ENCODE measurements around the gene RAB22A. TPM values are rescaled to one million over a fixed set of nuclear protein-coding genes. Genes with fewer than 3 reads are reported as not detected.

The RAB22A gene
- total and polyA plus RNA-seq, 2 donors (not counting 3 experiments of a cell fraction or from before 2014, with no cell fraction given): 8.6 to 16.3 TPM

- dilution Hi-C loops (cut with MboI; ENCODE audit: extremely low pct_ligation_motif_present, low sequenced_read_pairs) (no loop called here), intact Hi-C loops (cut with micrococcal nuclease) (loop anchor here (5.0 kb wide), 1 partner anchor 387 kb away; the partner anchor contains the start of gene NPEPL1)
- H3K9me3 ChIP-seq (replicated peaks; ENCODE audit: control insufficient read depth, insufficient read depth, low read length): no peaks in the 10 kb centered on the region
- no peaks in the 10 kb centered on the region for H4K20me1 ChIP-seq (replicated peaks; ENCODE audit: control insufficient read depth, extremely low read depth, insufficient read depth, low read length)
- POLR2A ChIA-PET: no interaction called here
- H3K9me1 ChIP-seq (replicated peaks; ENCODE audit: control insufficient read depth, extremely low read depth, insufficient read depth, low read length): no peaks in the 10 kb centered on the region
- DNase-seq (ENCODE audit: low read depth, low spot score) (no peak), FAIRE-seq (no peak)
- no peak overlapping the region for H3K9ac ChIP-seq (replicated peaks; ENCODE audit: extremely low read depth, insufficient read depth, low read length)
- no peak overlapping the region for H3K27ac ChIP-seq (ENCODE audit: insufficient read depth, low read depth, low read length)
- no peaks in the 10 kb centered on the region for H3K27me3 ChIP-seq (ENCODE audit: control insufficient read depth in 2 of 2, insufficient read depth in 2 of 2, low read length in 2 of 2)
- no peak overlapping the region for H3K4me3 ChIP-seq (replicated peaks in 1 of 3; ENCODE audit: insufficient read depth in 1 of 3, low read depth in 1 of 3, low read length in 3 of 3)
- no peaks in the 10 kb centered on the region for H3K4me1 ChIP-seq (ENCODE audit: control insufficient read depth, extremely low read depth, insufficient read depth, low read length)
- H3K79me2 ChIP-seq (ENCODE audit: control insufficient read depth, insufficient read depth, low read length): peaks cover 19% of the 10 kb centered on the region
- no peak overlapping the region for H3K4me2 ChIP-seq (ENCODE audit: insufficient read depth, low read length)
- H2AFZ ChIP-seq (ENCODE audit: low read depth, low read length): no peak overlapping the region
- no TSS peak for BruUV-seq (replicated peaks)
- TF ChIP-seq GATA2 (IDR thresholded peaks at IDR 0.05; ENCODE audit: insufficient read depth, insufficient read length, low read depth, low read length) (no peak), EZH2 (IDR thresholded peaks at IDR 0.05; ENCODE audit: borderline replicate concordance, low read depth, low read length, severe bottlenecking) (no peak), MYC (IDR thresholded peaks at IDR 0.05; ENCODE audit: low read depth, low read length) (no peak), POLR2AphosphoS5 (IDR thresholded peaks at IDR 0.05; ENCODE audit: insufficient read depth, low read depth, low read length) (no peak), POLR2A (IDR thresholded peaks at IDR 0.05; ENCODE audit: low read depth, low read length) (no peak), FOS (IDR thresholded peaks at IDR 0.05; ENCODE audit: borderline replicate concordance, insufficient read depth, low read length) (no peak), JUN (IDR thresholded peaks at IDR 0.05; ENCODE audit: borderline replicate concordance, insufficient read depth, insufficient read length, low read depth) (no peak), MAX (IDR thresholded peaks at IDR 0.05; ENCODE audit: insufficient read depth, insufficient read length) (no peak), CTCF (IDR thresholded peaks at IDR 0.05; ENCODE audit: extremely low read depth in 1 of 2, insufficient read depth in 1 of 2, low read depth in 1 of 2, low read length in 2 of 2) (no peak)
- CTCF ChIA-PET: interaction anchor here (1.3 kb wide), 1 partner anchor 9 kb away, joined by 3 read pairs; no protein-coding TSS in a partner anchor
- H3K36me3 ChIP-seq (ENCODE audit: control insufficient read depth in 2 of 2, extremely low read depth in 1 of 2, insufficient read depth in 2 of 2, low read length in 2 of 2): peaks cover 0 to 7% of the 10 kb centered on the region in 2 experiments
Observed at GRCh38 chr20:58305061-58305460, 4.5 kb upstream of the RAB22A start.
